ENCODE data around the gene GART. TPM values are rescaled to one million over a fixed set of nuclear protein-coding genes. Genes with fewer than 3 reads are reported as not detected.
A peak's percentile ranks its signal among the peaks of the same experiment; 100 is the strongest.

GART gene
- total RNA-seq, 4 donors from 2014 or later, result 35.8 to 61.8 (median 49.0) TPM

DNA sequence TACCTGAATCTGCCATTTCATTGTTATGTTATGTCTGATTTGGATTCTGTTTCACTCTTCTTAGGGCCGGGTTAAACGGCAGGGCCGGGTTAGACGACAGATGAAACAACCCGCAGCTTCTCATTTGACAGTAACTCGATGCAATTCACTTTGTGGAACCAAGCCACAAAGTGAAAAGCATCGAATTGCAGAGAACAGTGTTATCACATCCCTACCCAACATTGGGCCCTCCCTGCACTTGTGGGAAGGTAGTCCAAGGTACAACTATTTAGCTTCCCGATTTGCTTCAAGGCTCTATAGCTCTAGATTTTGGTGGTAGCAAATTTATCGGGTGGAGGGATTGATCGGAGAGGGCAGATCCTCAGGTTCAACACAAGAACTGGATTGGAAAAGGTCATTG, 17.9 kb upstream of the GART start:
- WGBS, result 93% methylated on average over 10 of the region's 10 CpGs
- Histone ChIP-seq H3K4me3 (no peak overlapping the region), H3K27ac (replicated peaks in 1 of 4) (peak overlapping the region in 1 of 4 donors; percentile 14), H3K36me3 (peaks cover 39 to 95% (median 74%) of the 10 kb centered on the region in 4 donors), H3K27me3 (no peaks in the 10 kb centered on the region), H3K9me3 (no peaks in the 10 kb centered on the region), H3K4me1 (peaks cover 31 to 60% (median 49%) of the 10 kb centered on the region in 4 donors)
- TF ChIP-seq POLR2AphosphoS5 (IDR thresholded peaks at IDR 0.05) (no peak), EP300 (IDR thresholded peaks at IDR 0.05) (no peak)
- TF ChIP-seq, protein P1, sequence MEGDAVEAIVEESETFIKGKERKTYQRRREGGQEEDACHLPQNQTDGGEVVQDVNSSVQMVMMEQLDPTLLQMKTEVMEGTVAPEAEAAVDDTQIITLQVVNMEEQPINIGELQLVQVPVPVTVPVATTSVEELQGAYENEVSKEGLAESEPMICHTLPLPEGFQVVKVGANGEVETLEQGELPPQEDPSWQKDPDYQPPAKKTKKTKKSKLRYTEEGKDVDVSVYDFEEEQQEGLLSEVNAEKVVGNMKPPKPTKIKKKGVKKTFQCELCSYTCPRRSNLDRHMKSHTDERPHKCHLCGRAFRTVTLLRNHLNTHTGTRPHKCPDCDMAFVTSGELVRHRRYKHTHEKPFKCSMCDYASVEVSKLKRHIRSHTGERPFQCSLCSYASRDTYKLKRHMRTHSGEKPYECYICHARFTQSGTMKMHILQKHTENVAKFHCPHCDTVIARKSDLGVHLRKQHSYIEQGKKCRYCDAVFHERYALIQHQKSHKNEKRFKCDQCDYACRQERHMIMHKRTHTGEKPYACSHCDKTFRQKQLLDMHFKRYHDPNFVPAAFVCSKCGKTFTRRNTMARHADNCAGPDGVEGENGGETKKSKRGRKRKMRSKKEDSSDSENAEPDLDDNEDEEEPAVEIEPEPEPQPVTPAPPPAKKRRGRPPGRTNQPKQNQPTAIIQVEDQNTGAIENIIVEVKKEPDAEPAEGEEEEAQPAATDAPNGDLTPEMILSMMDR (IDR thresholded peaks at IDR 0.05), result no peak
- intact Hi-C loops (cut with DNase I), result no loop called here
- DNase-seq (ENCODE audit: extremely low spot score), result no peak

DNA sequence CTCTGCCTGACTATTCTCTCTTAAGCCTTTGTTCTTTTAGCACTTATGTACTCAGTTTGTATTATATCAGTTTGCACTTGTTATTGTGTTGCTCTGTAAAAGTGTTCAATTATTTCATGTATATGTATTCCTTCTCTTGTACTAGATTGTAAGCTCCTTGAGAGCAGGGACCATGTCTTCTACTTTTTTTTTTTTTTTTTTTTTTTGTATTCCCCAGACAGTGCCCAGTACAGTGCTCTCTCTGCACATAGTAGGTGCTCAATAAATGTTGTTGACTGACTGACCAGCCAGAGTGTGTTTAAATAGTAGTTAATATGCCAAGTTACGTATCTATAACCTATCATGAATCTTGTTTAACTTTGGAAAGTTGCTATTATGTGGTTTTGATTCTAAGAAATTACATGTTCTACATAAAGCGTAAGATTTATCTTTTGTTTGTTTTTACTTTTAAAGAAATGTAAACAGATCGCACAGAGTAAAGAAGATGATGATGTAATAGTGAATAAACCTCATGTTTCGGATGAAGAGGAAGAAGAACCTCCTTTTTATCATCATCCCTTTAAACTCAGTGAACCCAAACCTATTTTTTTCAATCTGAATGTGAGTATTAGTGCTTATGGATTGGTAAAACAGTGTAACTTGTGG, 17.0 kb upstream of the GART start:
- TF ChIP-seq EP300 (IDR thresholded peaks at IDR 0.05) (no peak), POLR2AphosphoS5 (IDR thresholded peaks at IDR 0.05) (no peak), POLR2A (IDR thresholded peaks at IDR 0.05; ENCODE audit: low read depth) (no peak)
- TF ChIP-seq, protein P1 (IDR thresholded peaks at IDR 0.05), result no peak
- H3K27ac ChIP-seq (replicated peaks in 1 of 4), result no peak overlapping the region
- intact Hi-C loops (cut with DNase I), result no loop called here
- peaks cover 46 to 97% (median 80%) of the 10 kb centered on the region in 4 donors for H3K36me3 ChIP-seq
- H3K9me3 ChIP-seq, result no peaks in the 10 kb centered on the region
- no peak overlapping the region for H3K4me3 ChIP-seq
- DNase-seq (ENCODE audit: extremely low spot score), result no peak
- 71% methylated on average over 4 of the region's 4 CpGs for WGBS
- H3K27me3 ChIP-seq, result no peaks in the 10 kb centered on the region
- H3K4me1 ChIP-seq, result peaks cover 31 to 63% (median 49%) of the 10 kb centered on the region in 4 donors

DNA sequence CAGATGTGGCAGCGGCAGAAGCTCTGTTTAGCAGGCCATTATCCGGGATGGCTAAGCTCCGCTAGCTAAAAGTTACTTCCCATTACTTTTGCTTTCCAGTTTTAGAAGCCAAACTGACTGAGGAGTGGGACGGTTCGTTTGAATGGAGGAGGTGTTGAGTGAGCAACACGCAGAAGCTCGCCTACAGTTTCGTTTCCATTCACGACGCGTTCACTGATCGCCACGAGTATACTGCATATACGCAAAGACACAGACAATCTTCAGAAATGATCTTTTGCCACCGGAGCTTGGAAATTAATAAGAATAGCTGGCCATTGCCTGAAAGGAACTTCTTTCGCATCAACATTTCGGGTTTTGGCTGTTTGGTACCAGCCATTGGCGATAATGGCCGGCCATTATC, 15.5 kb upstream of the GART start:
- Histone ChIP-seq H3K4me3 (no peak overlapping the region), H3K9me3 (no peaks in the 10 kb centered on the region), H3K4me1 (peaks cover 31 to 63% (median 47%) of the 10 kb centered on the region in 4 donors), H3K36me3 (peaks cover 60 to 97% (median 87%) of the 10 kb centered on the region in 4 donors), H3K27me3 (no peaks in the 10 kb centered on the region), H3K27ac (replicated peaks in 1 of 4) (no peak overlapping the region)
- WGBS, result 97% methylated on average over 19 of the region's 19 CpGs
- TF ChIP-seq POLR2AphosphoS5 (IDR thresholded peaks at IDR 0.05), result no peak
- TF ChIP-seq POLR2A (IDR thresholded peaks at IDR 0.05; ENCODE audit: low read depth), result no peak
- TF ChIP-seq, protein P1 (IDR thresholded peaks at IDR 0.05), result no peak
- no peak for TF ChIP-seq EP300 (IDR thresholded peaks at IDR 0.05)
- intact Hi-C loops (cut with DNase I), result no loop called here
- DNase-seq (ENCODE audit: extremely low spot score), result no peak

DNA sequence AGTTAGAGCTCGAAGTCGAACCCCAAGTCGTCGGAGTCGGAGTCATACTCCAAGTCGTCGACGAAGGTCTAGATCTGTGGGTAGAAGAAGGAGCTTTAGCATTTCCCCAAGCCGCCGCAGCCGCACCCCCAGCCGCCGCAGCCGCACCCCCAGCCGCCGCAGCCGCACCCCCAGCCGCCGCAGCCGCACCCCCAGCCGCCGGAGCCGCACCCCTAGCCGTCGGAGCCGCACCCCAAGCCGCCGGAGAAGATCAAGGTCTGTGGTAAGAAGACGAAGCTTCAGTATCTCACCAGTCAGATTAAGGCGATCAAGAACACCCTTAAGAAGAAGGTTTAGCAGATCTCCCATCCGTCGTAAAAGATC, 13.0 kb upstream of the GART start:
- WGBS, result 98% methylated on average over 26 of the region's 32 CpGs
- H3K4me3 ChIP-seq, result no peak overlapping the region
- H3K4me1 ChIP-seq, result peaks cover 16 to 41% (median 28%) of the 10 kb centered on the region in 4 donors
- intact Hi-C loops (cut with DNase I), result no loop called here
- no peak overlapping the region for H3K27ac ChIP-seq (replicated peaks in 1 of 4)
- no peaks in the 10 kb centered on the region for H3K9me3 ChIP-seq
- H3K36me3 ChIP-seq, result peaks cover 78 to 97% (median 91%) of the 10 kb centered on the region in 4 donors
- no peaks in the 10 kb centered on the region for H3K27me3 ChIP-seq
- TF ChIP-seq, protein P1 (IDR thresholded peaks at IDR 0.05), result no peak
- TF ChIP-seq POLR2A (IDR thresholded peaks at IDR 0.05; ENCODE audit: low read depth), result no peak
- no peak for TF ChIP-seq POLR2AphosphoS5 (IDR thresholded peaks at IDR 0.05)
- TF ChIP-seq EP300 (IDR thresholded peaks at IDR 0.05), result no peak
- no peak for DNase-seq (ENCODE audit: extremely low spot score)
